ENCODE data around the gene CEP112.

GRCh38 chr17:65987988-65988387, 203.9 kb downstream of the CEP112 start:
- TF ChIP-seq ETS1 (IDR thresholded peaks at IDR 0.05): no peak
- TF ChIP-seq JUNB (IDR thresholded peaks at IDR 0.05; ENCODE audit: unreplicated experiment): no peak
- peak; percentile 90 to 96 for TF ChIP-seq CTCF (conservative IDR thresholded peaks at IDR 0.05; ENCODE audit: low read depth in 2 of 2)
- no peak for TF ChIP-seq POLR2AphosphoS5 (IDR thresholded peaks at IDR 0.05; ENCODE audit: low read depth)
- TF ChIP-seq EZH2 (IDR thresholded peaks at IDR 0.05; ENCODE audit: low read depth, unreplicated experiment): no peak
- no peak for TF ChIP-seq REST (IDR thresholded peaks at IDR 0.05; ENCODE audit: unreplicated experiment)
- TF ChIP-seq CREB1 (CRISPR knock-in tag; IDR thresholded peaks at IDR 0.05; ENCODE audit: low read depth): no peak
- no peak for TF ChIP-seq EZH2phosphoT487 (IDR thresholded peaks at IDR 0.05; ENCODE audit: unreplicated experiment)
- TF ChIP-seq STAT1 (IDR thresholded peaks at IDR 0.05; ENCODE audit: unreplicated experiment): no peak
- TF ChIP-seq, protein P1, sequence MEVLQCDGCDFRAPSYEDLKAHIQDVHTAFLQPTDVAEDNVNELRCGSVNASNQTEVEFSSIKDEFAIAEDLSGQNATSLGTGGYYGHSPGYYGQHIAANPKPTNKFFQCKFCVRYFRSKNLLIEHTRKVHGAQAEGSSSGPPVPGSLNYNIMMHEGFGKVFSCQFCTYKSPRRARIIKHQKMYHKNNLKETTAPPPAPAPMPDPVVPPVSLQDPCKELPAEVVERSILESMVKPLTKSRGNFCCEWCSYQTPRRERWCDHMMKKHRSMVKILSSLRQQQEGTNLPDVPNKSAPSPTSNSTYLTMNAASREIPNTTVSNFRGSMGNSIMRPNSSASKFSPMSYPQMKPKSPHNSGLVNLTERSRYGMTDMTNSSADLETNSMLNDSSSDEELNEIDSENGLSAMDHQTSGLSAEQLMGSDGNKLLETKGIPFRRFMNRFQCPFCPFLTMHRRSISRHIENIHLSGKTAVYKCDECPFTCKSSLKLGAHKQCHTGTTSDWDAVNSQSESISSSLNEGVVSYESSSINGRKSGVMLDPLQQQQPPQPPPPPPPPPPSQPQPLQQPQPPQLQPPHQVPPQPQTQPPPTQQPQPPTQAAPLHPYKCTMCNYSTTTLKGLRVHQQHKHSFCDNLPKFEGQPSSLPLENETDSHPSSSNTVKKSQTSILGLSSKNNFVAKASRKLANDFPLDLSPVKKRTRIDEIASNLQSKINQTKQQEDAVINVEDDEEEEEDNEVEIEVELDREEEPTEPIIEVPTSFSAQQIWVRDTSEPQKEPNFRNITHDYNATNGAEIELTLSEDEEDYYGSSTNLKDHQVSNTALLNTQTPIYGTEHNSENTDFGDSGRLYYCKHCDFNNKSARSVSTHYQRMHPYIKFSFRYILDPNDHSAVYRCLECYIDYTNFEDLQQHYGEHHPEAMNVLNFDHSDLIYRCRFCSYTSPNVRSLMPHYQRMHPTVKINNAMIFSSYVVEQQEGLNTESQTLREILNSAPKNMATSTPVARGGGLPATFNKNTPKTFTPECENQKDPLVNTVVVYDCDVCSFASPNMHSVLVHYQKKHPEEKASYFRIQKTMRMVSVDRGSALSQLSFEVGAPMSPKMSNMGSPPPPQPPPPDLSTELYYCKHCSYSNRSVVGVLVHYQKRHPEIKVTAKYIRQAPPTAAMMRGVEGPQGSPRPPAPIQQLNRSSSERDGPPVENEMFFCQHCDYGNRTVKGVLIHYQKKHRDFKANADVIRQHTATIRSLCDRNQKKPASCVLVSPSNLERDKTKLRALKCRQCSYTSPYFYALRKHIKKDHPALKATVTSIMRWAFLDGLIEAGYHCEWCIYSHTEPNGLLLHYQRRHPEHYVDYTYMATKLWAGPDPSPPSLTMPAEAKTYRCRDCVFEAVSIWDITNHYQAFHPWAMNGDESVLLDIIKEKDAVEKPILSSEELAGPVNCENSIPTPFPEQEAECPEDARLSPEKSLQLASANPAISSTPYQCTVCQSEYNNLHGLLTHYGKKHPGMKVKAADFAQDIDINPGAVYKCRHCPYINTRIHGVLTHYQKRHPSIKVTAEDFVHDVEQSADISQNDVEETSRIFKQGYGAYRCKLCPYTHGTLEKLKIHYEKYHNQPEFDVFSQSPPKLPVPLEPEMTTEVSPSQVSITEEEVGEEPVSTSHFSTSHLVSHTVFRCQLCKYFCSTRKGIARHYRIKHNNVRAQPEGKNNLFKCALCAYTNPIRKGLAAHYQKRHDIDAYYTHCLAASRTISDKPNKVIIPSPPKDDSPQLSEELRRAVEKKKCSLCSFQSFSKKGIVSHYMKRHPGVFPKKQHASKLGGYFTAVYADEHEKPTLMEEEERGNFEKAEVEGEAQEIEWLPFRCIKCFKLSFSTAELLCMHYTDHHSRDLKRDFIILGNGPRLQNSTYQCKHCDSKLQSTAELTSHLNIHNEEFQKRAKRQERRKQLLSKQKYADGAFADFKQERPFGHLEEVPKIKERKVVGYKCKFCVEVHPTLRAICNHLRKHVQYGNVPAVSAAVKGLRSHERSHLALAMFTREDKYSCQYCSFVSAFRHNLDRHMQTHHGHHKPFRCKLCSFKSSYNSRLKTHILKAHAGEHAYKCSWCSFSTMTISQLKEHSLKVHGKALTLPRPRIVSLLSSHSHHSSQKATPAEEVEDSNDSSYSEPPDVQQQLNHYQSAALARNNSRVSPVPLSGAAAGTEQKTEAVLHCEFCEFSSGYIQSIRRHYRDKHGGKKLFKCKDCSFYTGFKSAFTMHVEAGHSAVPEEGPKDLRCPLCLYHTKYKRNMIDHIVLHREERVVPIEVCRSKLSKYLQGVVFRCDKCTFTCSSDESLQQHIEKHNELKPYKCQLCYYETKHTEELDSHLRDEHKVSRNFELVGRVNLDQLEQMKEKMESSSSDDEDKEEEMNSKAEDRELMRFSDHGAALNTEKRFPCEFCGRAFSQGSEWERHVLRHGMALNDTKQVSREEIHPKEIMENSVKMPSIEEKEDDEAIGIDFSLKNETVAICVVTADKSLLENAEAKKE (CRISPR knock-in tag; IDR thresholded peaks at IDR 0.05): no peak
- no peak for TF ChIP-seq ZNF114 (CRISPR knock-in tag; IDR thresholded peaks at IDR 0.05)
- no peak for TF ChIP-seq ZNF331 (CRISPR knock-in tag; IDR thresholded peaks at IDR 0.05; ENCODE audit: low read depth)
- TF ChIP-seq NANOG (IDR thresholded peaks at IDR 0.05; ENCODE audit: borderline replicate concordance): no peak
